IMR-90 (cell line): Measurements from ENCODE around the gene UGT2B11. TPM values are rescaled to one million over a fixed set of nuclear protein-coding genes. Genes with fewer than 3 reads are reported as not detected.
"Not testable (repeated sequence)": the region's sequence is repeated elsewhere in the genome, so short reads cannot be mapped to it uniquely, and the experiment has no call there.

Experiments used
- ATAC-seq: fragments of 200-7000 bp; cut with Tn5 transposase; 2 replicates; pipeline ENCODE4 v1.9.1; 2020; ENCODE audit warnings: low read depth, mild to moderate bottlenecking, moderate library complexity
- BruUV-seq: library from RNA; stranded (reverse); fragments of 400-500 nt; replicated peaks from 2 replicates; lab custom pipeline; 2021; lab: Mats Ljungman, UMichigan
- CTCF ChIA-PET: fragments of 300-600 bp; formaldehyde crosslinking; extraction: SDS; loops from one replicate; lab custom pipeline; 2021; ENCODE audit warnings: antibody characterized with exemption; lab: Yijun Ruan, JAX
- POLR2A ChIA-PET: fragments of 300-600 bp; sonication (Branson Sonifier 250); formaldehyde crosslinking; loops from one replicate; lab custom pipeline; 2022; ENCODE audit warnings: antibody characterized with exemption; ENCODE audit not compliant: unreplicated experiment; lab: Charles Lee
- DNase-seq: peaks from one replicate; pipeline ENCODE4 v3.0.0; 2013
- H2AFZ ChIP-seq: replicated peaks from 2 replicates; pipeline ENCODE3; 2013; ENCODE audit warnings: low read length, mild to moderate bottlenecking; ENCODE audit not compliant: poor library complexity
- H2AK5ac ChIP-seq: 2 replicates; pipeline ENCODE4 v1.6.1; 2013; ENCODE audit warnings: low read depth, low read length, inconsistent platforms
- H2AK9ac ChIP-seq: replicated peaks from 2 replicates; pipeline ENCODE3; 2013; ENCODE audit warnings: mild to moderate bottlenecking, low read depth, low read length, moderate library complexity; ENCODE audit not compliant: poor library complexity
- H2BK120ac ChIP-seq: 2 replicates; pipeline ENCODE4 v1.6.1; 2013; ENCODE audit warnings: low read depth, low read length, inconsistent platforms
- H2BK15ac ChIP-seq: 3 replicates; pipeline ENCODE4 v1.6.1; 2013; ENCODE audit warnings: low read depth, low read length, inconsistent platforms
- H2BK20ac ChIP-seq: 2 replicates; pipeline ENCODE4 v1.6.1; 2013; ENCODE audit warnings: low read depth, mild to moderate bottlenecking, inconsistent platforms, low read length, moderate library complexity
- H2BK5ac ChIP-seq: 2 replicates; pipeline ENCODE4 v1.6.1; 2013; ENCODE audit warnings: mild to moderate bottlenecking, low read depth, low read length, inconsistent platforms; ENCODE audit not compliant: poor library complexity, severe bottlenecking
- H3K14ac ChIP-seq: replicated peaks from 2 replicates; pipeline ENCODE4 v1.6.1; 2013; ENCODE audit warnings: low read depth, low read length, inconsistent platforms
- H3K18ac ChIP-seq: 2 replicates; pipeline ENCODE4 v1.6.1; 2013; ENCODE audit warnings: low read depth, low read length, control low read depth
- H3K23ac ChIP-seq: 2 replicates; pipeline ENCODE4 v1.6.1; 2013; ENCODE audit warnings: low read depth, low read length, inconsistent platforms
- H3K27ac ChIP-seq: 2 replicates; pipeline ENCODE4 v1.5.1; 2013; ENCODE audit warnings: mild to moderate bottlenecking, control low read depth, low read length; ENCODE audit not compliant: insufficient read depth
- H3K27me3 ChIP-seq: 2 replicates; pipeline ENCODE4 v1.6.1; 2013; ENCODE audit warnings: low read length; ENCODE audit not compliant: control insufficient read depth, insufficient read depth
- H3K36me3 ChIP-seq: 2 replicates; pipeline ENCODE4 v1.6.1; 2013; ENCODE audit warnings: low read length, mixed read lengths; ENCODE audit not compliant: control insufficient read depth, insufficient read depth
- H3K4ac ChIP-seq: 2 replicates; pipeline ENCODE4 v1.6.1; 2013; ENCODE audit warnings: low read depth, low read length, inconsistent platforms
- H3K4me1 ChIP-seq: 2 replicates; pipeline ENCODE4 v1.6.1; 2013; ENCODE audit warnings: low read length, mixed read lengths; ENCODE audit not compliant: control insufficient read depth, insufficient read depth
- H3K4me2 ChIP-seq: 2 replicates; pipeline ENCODE4 v1.6.1; 2013; ENCODE audit warnings: low read depth, mild to moderate bottlenecking, control low read depth, low read length, moderate library complexity
- H3K4me3 ChIP-seq: 2 replicates; pipeline ENCODE4 v1.5.1; 2013; ENCODE audit warnings: low read depth, mild to moderate bottlenecking, control low read depth, low read length, moderate library complexity; ENCODE audit not compliant: insufficient read depth
- H3K56ac ChIP-seq: 2 replicates; pipeline ENCODE4 v1.6.1; 2013; ENCODE audit warnings: low read length, inconsistent platforms; ENCODE audit not compliant: insufficient read depth; ENCODE audit errors: extremely low read depth
- H3K79me1 ChIP-seq, 2 experiments: 2 replicates each; pipeline ENCODE4 v1.6.1; 2013; ENCODE audit warnings: low read length in 2 of 2, inconsistent platforms in 1 of 2, low read depth in 1 of 2
- H3K9ac ChIP-seq: 2 replicates; pipeline ENCODE4 v1.6.1; 2013; ENCODE audit warnings: low read depth, low read length, control low read depth
- H3K9me1 ChIP-seq: 2 replicates; pipeline ENCODE4 v1.6.1; 2013; ENCODE audit warnings: low read length, inconsistent platforms; ENCODE audit not compliant: insufficient read depth
- H3K9me3 ChIP-seq: 2 replicates; pipeline ENCODE4 v1.6.1; 2013; ENCODE audit warnings: low read length; ENCODE audit not compliant: control insufficient read depth, insufficient read depth
- H4K20me1 ChIP-seq: 2 replicates; pipeline ENCODE4 v1.6.1; 2013; ENCODE audit warnings: low read length, inconsistent platforms; ENCODE audit not compliant: insufficient read depth
- H4K5ac ChIP-seq: 2 replicates; pipeline ENCODE4 v1.6.1; 2013; ENCODE audit warnings: mild to moderate bottlenecking, low read depth, low read length, control low read depth
- H4K8ac ChIP-seq, 2 experiments: 2 replicates each; pipeline ENCODE4 v1.6.1; 2013; ENCODE audit warnings: low read depth in 2 of 2, low read length in 2 of 2, control low read depth in 1 of 2, inconsistent platforms in 1 of 2
- H4K91ac ChIP-seq: 2 replicates; pipeline ENCODE4 v1.6.1; 2013; ENCODE audit warnings: low read depth, low read length, inconsistent platforms; ENCODE audit not compliant: insufficient read depth
- WGBS, 2 experiments: methylation state at CpG; one replicate each; pipeline versions ENCODE4 v1.1.5 to v1.1.7; 2013; ENCODE audit warnings: missing lambda C conversion rate in 2 of 2; ENCODE audit not compliant: insufficient read length in 1 of 2; ENCODE audit errors: extremely low coverage in 2 of 2; 5-methylcytosine and 5-hydroxymethylcytosine counted together
- dilution Hi-C: fragments of 300-500 bp; cut with HindIII; formaldehyde crosslinking; loops from one replicate; pipeline ENCODE4 v1.14.3; 2018; ENCODE audit warnings: low sequenced_read_pairs; ENCODE audit not compliant: unreplicated experiment
- in situ Hi-C: fragments of 300-500 bp; cut with MboI; formaldehyde crosslinking; loops from 3 replicates; pipeline ENCODE4 v1.14.3; 2019; ENCODE audit warnings: low sequenced_read_pairs, inconsistent platforms, mixed read lengths
- intact Hi-C: fragments of 100-400 bp; cut with micrococcal nuclease; formaldehyde crosslinking; loops from 2 replicates; pipeline ENCODE4 v1.10.0; 2022
- polyA plus RNA-seq, 3 experiments: library from polyadenylated mRNA; depleted of rRNA; stranded (reverse); fragments of >200 nt; gene quantifications; 2 replicates each; pipeline ENCODE4 v1.2.3, GENCODE V29; 2012; ENCODE audit warnings: low replicate concordance in 1 of 3
- total RNA-seq: library from RNA; depleted of rRNA; stranded (reverse); fragments of >200 nt; gene quantifications from 2 replicates; pipeline ENCODE4 v1.2.3, GENCODE V29; 2012

UGT2B11 gene
- total and polyA plus RNA-seq, 2 of the 4 experiments (the other 2 are of a cell fraction) = not detected

DNA sequence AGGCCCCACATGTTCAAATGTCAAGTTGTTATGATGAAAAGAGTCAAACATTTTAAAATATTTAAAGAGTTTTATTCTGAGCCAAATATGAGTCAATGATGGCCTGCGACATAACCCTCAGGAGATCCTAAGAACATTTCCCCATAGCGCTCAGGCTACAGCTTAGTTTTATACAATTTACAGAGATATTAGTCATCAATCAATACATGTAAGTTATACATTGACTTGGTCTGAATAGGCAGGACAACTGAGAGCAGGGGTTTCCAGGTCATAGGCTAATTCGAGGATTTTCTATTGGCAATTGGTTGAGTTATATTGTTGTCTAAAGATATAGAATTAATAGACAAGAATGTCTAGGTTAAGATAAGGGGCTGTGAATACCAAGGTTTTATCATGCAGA lies 26.2 kb upstream of the UGT2B11 start:
- H4K8ac ChIP-seq, H3K23ac ChIP-seq, H3K9me1 ChIP-seq, H4K5ac ChIP-seq, dilution Hi-C loops, CTCF ChIA-PET, H3K4me2 ChIP-seq, H2BK15ac ChIP-seq, H3K4me3 ChIP-seq, in situ Hi-C loops, H3K79me1 ChIP-seq, H2BK20ac ChIP-seq, H3K27me3 ChIP-seq, DNase-seq, H3K56ac ChIP-seq, H3K9me3 ChIP-seq, H3K36me3 ChIP-seq, H4K20me1 ChIP-seq, H2BK120ac ChIP-seq, H3K9ac ChIP-seq, H4K91ac ChIP-seq, H3K27ac ChIP-seq, H2AK5ac ChIP-seq, H3K4ac ChIP-seq, H3K4me1 ChIP-seq, ATAC-seq, H3K18ac ChIP-seq, POLR2A ChIA-PET, H2AFZ ChIP-seq, BruUV-seq, H3K14ac ChIP-seq, H2BK5ac ChIP-seq, H2AK9ac ChIP-seq: not testable (repeated sequence)
- intact Hi-C loops = loop anchor here (5.0 kb wide), 1 partner anchor 67 kb away; no protein-coding TSS in a partner anchor
- no CpG with 5 or more reads among the region's 3 CpGs for WGBS, 2 experiments
